ENCODE measurements around the gene FBXW10B. TPM values are rescaled to one million over a fixed set of nuclear protein-coding genes. Genes with fewer than 3 reads are reported as not detected.
"Not testable (repeated sequence)": the region's sequence is repeated elsewhere in the genome, so short reads cannot be mapped to it uniquely, and the experiment has no call there.

The FBXW10B gene
- total RNA-seq: under 1 TPM in 1 of 2 donors, not detected in 1; 0.55 TPM
- 0.25 TPM for polyA plus RNA-seq (2013, experiment 1 of 2)
- polyA plus RNA-seq (2013, experiment 2 of 2): 0.70 TPM
- long read RNA-seq, experiment 1: 0 reads
- long read RNA-seq, experiment 2: 0 reads
- long read RNA-seq, experiment 3: 0 reads
- long read RNA-seq, experiment 4: 0 reads

- not testable (repeated sequence) for H3K27me3 ChIP-seq (ENCODE audit: control insufficient read depth, insufficient read depth, low read length, poor library complexity, severe bottlenecking); H3K4me3 ChIP-seq (ENCODE audit: low read length); H3K9me3 Mint-ChIP-seq; H3K27ac Mint-ChIP-seq; H3K4me1 Mint-ChIP-seq; H3K36me3 Mint-ChIP-seq (ENCODE audit: low read depth); H3K9ac ChIP-seq (ENCODE audit: extremely low read depth, low read length, poor library complexity, severe bottlenecking); H3K27me3 Mint-ChIP-seq (ENCODE audit: insufficient read depth); H3K4me3 Mint-ChIP-seq; DNase-seq; H3K4me1 ChIP-seq (ENCODE audit: control insufficient read depth, insufficient read depth, low read length); H3K9me3 ChIP-seq (ENCODE audit: control insufficient read depth, low read length); H3K27ac ChIP-seq (ENCODE audit: low read depth, low read length); H3K36me3 ChIP-seq (ENCODE audit: control insufficient read depth, insufficient read depth, low read length)
- WGBS, 2 experiments (ENCODE audit: insufficient coverage in 1 of 2, insufficient read length in 1 of 2): 88% methylated on average over 9 of the region's 12 CpGs; no CpG with 5 or more reads in 1 of the 2 experiments
Measured at GRCh38 chr17:15619331-15620058, at the start of gene FBXW10B. TSS of gene FBXW10B (minus strand) at chr17:15619704. CDS start at chr17:15619512, 192 bp downstream.

GRCh38 chr17:15663691-15664090, 44.2 kb upstream of the FBXW10B start:
- H3K9me3 ChIP-seq (ENCODE audit: control insufficient read depth, low read length): no peaks in the 10 kb centered on the region
- no peak overlapping the region for H3K9ac ChIP-seq (ENCODE audit: extremely low read depth, low read length, poor library complexity, severe bottlenecking)
- no peak overlapping the region for H3K27ac Mint-ChIP-seq
- no peaks in the 10 kb centered on the region for H3K27me3 ChIP-seq (ENCODE audit: control insufficient read depth, insufficient read depth, low read length, poor library complexity, severe bottlenecking)
- no peaks in the 10 kb centered on the region for H3K27me3 Mint-ChIP-seq (ENCODE audit: insufficient read depth)
- H3K4me1 ChIP-seq (ENCODE audit: control insufficient read depth, insufficient read depth, low read length): peaks cover 5% of the 10 kb centered on the region
- peaks cover 25% of the 10 kb centered on the region for H3K36me3 Mint-ChIP-seq (ENCODE audit: low read depth)
- no peak overlapping the region for H3K27ac ChIP-seq (ENCODE audit: low read depth, low read length)
- peak; percentile 33 for DNase-seq
- H3K36me3 ChIP-seq (ENCODE audit: control insufficient read depth, insufficient read depth, low read length): peaks cover 5% of the 10 kb centered on the region
- H3K4me3 Mint-ChIP-seq: no peak overlapping the region
- TF ChIP-seq CTCF (conservative IDR thresholded peaks at IDR 0.05): no peak
- 90 to 96% methylated on average over 5 of the region's 5 CpGs for WGBS, 2 experiments (ENCODE audit: insufficient coverage in 1 of 2, insufficient read length in 1 of 2)
- no peaks in the 10 kb centered on the region for H3K9me3 Mint-ChIP-seq
- H3K4me1 Mint-ChIP-seq: peaks cover 25% of the 10 kb centered on the region
- H3K4me3 ChIP-seq (ENCODE audit: low read length): no peak overlapping the region

GRCh38 chr17:15663176-15663575, 43.7 kb upstream of the FBXW10B start:
- Mint-ChIP-seq H3K4me1 (peaks cover 26% of the 10 kb centered on the region), H3K27me3 (ENCODE audit: insufficient read depth) (no peaks in the 10 kb centered on the region), H3K36me3 (ENCODE audit: low read depth) (peaks cover 28% of the 10 kb centered on the region), H3K9me3 (no peaks in the 10 kb centered on the region), H3K4me3 (no peak overlapping the region), H3K27ac (no peak overlapping the region)
- Histone ChIP-seq H3K9ac (ENCODE audit: extremely low read depth, low read length, poor library complexity, severe bottlenecking) (no peak overlapping the region), H3K27me3 (ENCODE audit: control insufficient read depth, insufficient read depth, low read length, poor library complexity, severe bottlenecking) (no peaks in the 10 kb centered on the region), H3K9me3 (ENCODE audit: control insufficient read depth, low read length) (no peaks in the 10 kb centered on the region), H3K27ac (ENCODE audit: low read depth, low read length) (no peak overlapping the region), H3K4me3 (ENCODE audit: low read length) (no peak overlapping the region), H3K36me3 (ENCODE audit: control insufficient read depth, insufficient read depth, low read length) (peaks cover 5% of the 10 kb centered on the region), H3K4me1 (ENCODE audit: control insufficient read depth, insufficient read depth, low read length) (peaks cover 5% of the 10 kb centered on the region)
- WGBS, 2 experiments (ENCODE audit: insufficient coverage in 1 of 2, insufficient read length in 1 of 2): 91 to 93% methylated on average over 6 of the region's 6 CpGs
- no peak for TF ChIP-seq CTCF (conservative IDR thresholded peaks at IDR 0.05)
- peak; percentile 5 for DNase-seq

Data from endodermal cell (in vitro differentiated cells).